ENCODE results near the gene IMPDH1.

GRCh38 chr7:128404886-128405470 lies 4.8 kb downstream of the IMPDH1 start:
- TF ChIP-seq CTCF (IDR thresholded peaks at IDR 0.05) (no peak), POLR2A (IDR thresholded peaks at IDR 0.05) (no peak)

Measured in ovary (tissue), 3 donors.